HEK293T (cell line): ENCODE measurements around the gene TNRC18.

Experiments used
- CTCF ChIA-PET: fragments of 350-600 bp; formaldehyde crosslinking; extraction: SDS; loops from one replicate; lab custom pipeline; 2021; ENCODE audit warnings: antibody characterized with exemption, inconsistent platforms; lab: Yijun Ruan, JAX
- POLR2A ChIA-PET: fragments of 350-600 bp; formaldehyde crosslinking; extraction: SDS; loops from one replicate; lab custom pipeline; 2020; ENCODE audit warnings: antibody characterized with exemption, inconsistent platforms; lab: Yijun Ruan, JAX
- DNase-seq: peaks from one replicate; pipeline ENCODE4 v3.0.0; 2012; ENCODE audit warnings: mixed read lengths; ENCODE audit errors: extremely low spot score
- ARNT ChIP-seq: fragments of 450-650 bp; IDR thresholded peaks from 2 replicates; pipeline ENCODE4 v1.6.1; 2017; ENCODE audit warnings: mild to moderate bottlenecking
- BHLHE40 ChIP-seq: fragments of 450-650 bp; IDR thresholded peaks from 2 replicates; pipeline ENCODE4 v1.6.1; 2016; ENCODE audit warnings: mild to moderate bottlenecking, moderate library complexity, borderline replicate concordance
- CTBP1 ChIP-seq: fragments of 450-650 bp; IDR thresholded peaks from 2 replicates; pipeline ENCODE4 v1.6.1; 2016; ENCODE audit warnings: borderline replicate concordance
- ELF4 ChIP-seq: fragments of 450-650 bp; IDR thresholded peaks from 2 replicates; pipeline ENCODE4 v1.6.1; 2017; ENCODE audit warnings: antibody characterized with exemption
- FOXA1 ChIP-seq: fragments of 450-650 bp; IDR thresholded peaks from 2 replicates; pipeline ENCODE4 v1.6.1; 2016; ENCODE audit warnings: mild to moderate bottlenecking
- FOXK2 ChIP-seq: fragments of 450-650 bp; IDR thresholded peaks from 2 replicates; pipeline ENCODE4 v1.6.1; 2016; ENCODE audit warnings: mild to moderate bottlenecking
- FOXM1 ChIP-seq: fragments of 450-650 bp; IDR thresholded peaks from 2 replicates; pipeline ENCODE4 v1.6.1; 2017; ENCODE audit warnings: mild to moderate bottlenecking, borderline replicate concordance
- HDGF ChIP-seq: fragments of 450-650 bp; IDR thresholded peaks from 2 replicates; pipeline ENCODE4 v1.6.1; 2017; ENCODE audit warnings: antibody characterized with exemption, borderline replicate concordance
- L3MBTL2 ChIP-seq: fragments of 450-650 bp; conservative IDR thresholded peaks from 2 replicates; pipeline ENCODE4 v1.6.1; 2016; ENCODE audit warnings: mild to moderate bottlenecking
- LEF1 ChIP-seq: fragments of 450-650 bp; IDR thresholded peaks from 2 replicates; pipeline ENCODE4 v1.6.1; 2017; ENCODE audit warnings: mild to moderate bottlenecking, borderline replicate concordance
- NFRKB ChIP-seq: fragments of 450-650 bp; IDR thresholded peaks from 2 replicates; pipeline ENCODE4 v1.6.1; 2016; ENCODE audit warnings: mild to moderate bottlenecking, moderate library complexity
- PKNOX1 ChIP-seq: fragments of 450-650 bp; IDR thresholded peaks from 2 replicates; pipeline ENCODE4 v1.6.1; 2016
- SP1 ChIP-seq: fragments of 450-650 bp; IDR thresholded peaks from 2 replicates; pipeline ENCODE4 v1.6.1; 2017
- SUZ12 ChIP-seq: fragments of 450-650 bp; IDR thresholded peaks from 2 replicates; pipeline ENCODE4 v1.6.1; 2016; ENCODE audit warnings: mild to moderate bottlenecking
- TARDBP ChIP-seq: fragments of 450-650 bp; IDR thresholded peaks from 2 replicates; pipeline ENCODE4 v1.6.1; 2016
- ZNF384 ChIP-seq: fragments of 450-650 bp; IDR thresholded peaks from 2 replicates; pipeline ENCODE4 v1.6.1; 2016

The TNRC18 gene

GRCh38 chr7:5359344-5359743 lies 64.3 kb downstream of the TNRC18 start:
- DNase-seq: no peak
- ChIA-PET POLR2A (no interaction called here), CTCF (no interaction called here)
- TF ChIP-seq FOXM1 (no peak), HDGF (no peak), TARDBP (no peak), CTBP1 (no peak), SP1 (no peak), LEF1 (no peak), ZNF384 (no peak), L3MBTL2 (no peak)

- ChIA-PET POLR2A (no interaction called here), CTCF (no interaction called here)
- TF ChIP-seq NFRKB: no peak
- TF ChIP-seq FOXM1: no peak
- no peak for TF ChIP-seq LEF1
- TF ChIP-seq SUZ12: no peak
- no peak for TF ChIP-seq ELF4
- no peak for TF ChIP-seq BHLHE40
- no peak for TF ChIP-seq FOXA1
- no peak for TF ChIP-seq L3MBTL2
- TF ChIP-seq SP1: no peak
- no peak for DNase-seq
Measured at GRCh38 chr7:5357951-5358350, 65.7 kb downstream of the TNRC18 start.

- ChIA-PET POLR2A (no interaction called here), CTCF (interaction anchor here (1.0 kb wide), 1 partner anchor 9 kb away, joined by 3 read pairs; no protein-coding TSS in a partner anchor)
- TF ChIP-seq LEF1: no peak
- TF ChIP-seq CTBP1: no peak
- TF ChIP-seq ELF4: no peak
- no peak for TF ChIP-seq ARNT
- TF ChIP-seq PKNOX1: no peak
- TF ChIP-seq FOXM1: no peak
- TF ChIP-seq HDGF: no peak
- no peak for TF ChIP-seq SP1
- no peak for TF ChIP-seq ZNF384
- no peak for TF ChIP-seq L3MBTL2
- TF ChIP-seq TARDBP: no peak
- TF ChIP-seq NFRKB: no peak
- no peak for TF ChIP-seq SUZ12
- no peak for TF ChIP-seq FOXA1
- no peak for TF ChIP-seq FOXK2
- no peak for TF ChIP-seq BHLHE40
- no peak for DNase-seq
Measured at GRCh38 chr7:5356751-5357119, 66.9 kb downstream of the TNRC18 start.

- TF ChIP-seq ARNT: no peak
- no peak for TF ChIP-seq SUZ12
- ChIA-PET POLR2A (no interaction called here), CTCF (interaction anchor here (0.6 kb wide), 1 partner anchor 95 kb away, joined by 3 read pairs; no protein-coding TSS in a partner anchor)
- no peak for DNase-seq
Measured at GRCh38 chr7:5354460-5355232, 69.0 kb downstream of the TNRC18 start.

GRCh38 chr7:5352440-5353010 lies 71.1 kb downstream of the TNRC18 start:
- CTCF ChIA-PET: no interaction called here
- TF ChIP-seq FOXK2 (no peak), L3MBTL2 (no peak), HDGF (no peak), FOXM1 (no peak), SUZ12 (no peak), TARDBP (no peak), ELF4 (no peak), ZNF384 (no peak), PKNOX1 (no peak), BHLHE40 (no peak), ARNT (no peak), SP1 (no peak), CTBP1 (no peak), LEF1 (no peak), FOXA1 (no peak), NFRKB (no peak)
- POLR2A ChIA-PET: no interaction called here
- DNase-seq: no peak

- no peak for DNase-seq
- ChIA-PET CTCF (no interaction called here), POLR2A (no interaction called here)
- TF ChIP-seq SUZ12 (no peak), HDGF (no peak), CTBP1 (no peak), FOXK2 (no peak), BHLHE40 (no peak), L3MBTL2 (no peak), FOXM1 (no peak), NFRKB (no peak), SP1 (no peak), FOXA1 (no peak), PKNOX1 (no peak), ELF4 (no peak), LEF1 (no peak), ZNF384 (no peak)
Measured at GRCh38 chr7:5351507-5352265, 71.9 kb downstream of the TNRC18 start.
